Thoracic aorta (tissue), 2 donors: ENCODE results near the gene DPCD. TPM values are rescaled to one million over a fixed set of nuclear protein-coding genes. Genes with fewer than 3 reads are reported as not detected.
A peak's percentile ranks its signal among the peaks of the same experiment; 100 is the strongest.

Source experiments
- ATAC-seq: fragments of 150-250 bp; one replicate; pipeline ENCODE4 v1.8.0; 2017; ENCODE audit warnings: low read depth; ENCODE audit not compliant: insufficient number of reproducible peaks, low FRiP score
- DNase-seq: peaks from one replicate; pipeline ENCODE4 v3.0.0-alpha.2; 2020; ENCODE audit warnings: low spot score
- H3K27ac ChIP-seq, 2 donors: fragments of 200-600 bp; sonication (generic); 1 replicate in 1 of 2; 2 replicates in 1 of 2; pipeline ENCODE4 v1.5.1; 2016; ENCODE audit warnings: mild to moderate bottlenecking in 2 of 2, moderate library complexity in 2 of 2
- H3K27me3 ChIP-seq: fragments of 200-600 bp; sonication (generic); replicated peaks from 2 replicates; pipeline ENCODE4 v1.6.0; 2016; ENCODE audit warnings: mild to moderate bottlenecking; ENCODE audit not compliant: insufficient read depth
- H3K36me3 ChIP-seq: fragments of 200-600 bp; sonication (generic); one replicate; pipeline ENCODE4 v1.5.1; 2016
- H3K4me1 ChIP-seq, 2 donors: fragments of 200-600 bp; sonication (generic); 1 replicate in 1 of 2; 2 replicates in 1 of 2; pipeline versions ENCODE4 v1.5.1 to v1.6.0; 2016; ENCODE audit warnings: low read depth in 2 of 2, mild to moderate bottlenecking in 1 of 2; ENCODE audit not compliant: control insufficient read depth in 1 of 2
- H3K4me3 ChIP-seq: fragments of 200-600 bp; sonication (generic); 2 replicates; pipeline ENCODE4 v1.5.1; 2016; ENCODE audit warnings: mild to moderate bottlenecking
- H3K9me3 ChIP-seq: fragments of 200-600 bp; sonication (generic); 2 replicates; pipeline ENCODE4 v1.5.1; 2016
- total RNA-seq, 2 donors: library from RNA; depleted of rRNA; stranded (reverse); fragments of >200 nt; gene quantifications; one replicate each; pipeline versions ENCODE4 v1.1.0 to v1.2.3, GENCODE V29; 2016
- TF ChIP-seq, protein P1 (sequence below): fragments of 200-600 bp; sonication (generic); IDR thresholded peaks from one replicate; pipeline ENCODE4 v1.5.1; 2019; ENCODE audit warnings: antibody characterized with exemption

The DPCD gene
- total RNA-seq, 2 donors from 2014 or later = 12.6 to 22.9 TPM

DNA sequence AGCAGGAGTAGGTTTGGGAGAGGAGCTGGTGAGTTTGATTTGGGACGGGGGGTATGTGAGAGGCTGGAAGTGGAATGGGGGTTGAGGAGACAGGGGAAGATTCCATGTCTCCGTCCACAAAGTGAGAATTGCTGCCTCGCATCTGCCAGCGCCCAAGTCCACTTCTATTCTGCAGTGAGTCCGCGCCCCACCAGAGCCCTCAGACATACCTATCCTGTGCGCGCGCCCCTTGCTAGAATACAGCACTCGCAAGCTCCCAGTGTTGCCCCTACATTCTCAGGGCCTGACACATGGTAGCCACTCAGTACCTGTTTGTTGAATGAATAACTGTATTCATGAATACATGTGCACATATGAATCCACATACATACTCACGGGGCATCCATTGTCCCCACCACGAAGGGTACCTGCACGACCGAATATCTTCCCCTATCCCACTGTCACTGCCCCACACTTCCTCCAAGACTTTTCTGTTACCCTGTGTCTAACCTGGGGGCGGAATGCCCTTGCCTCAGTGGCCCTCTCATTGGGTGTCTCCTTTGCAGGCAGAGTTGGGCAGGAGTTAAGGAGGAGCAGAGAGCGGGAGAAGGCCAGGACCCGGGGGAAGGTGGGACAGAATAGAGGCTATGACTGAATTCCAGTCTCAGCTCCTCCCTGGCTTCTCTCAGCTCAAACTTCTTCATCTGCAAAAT, 19.9 kb upstream of the DPCD start:
- no peak overlapping the region for H3K27ac ChIP-seq
- H3K4me1 ChIP-seq = peaks cover 6 to 25% of the 10 kb centered on the region in 2 donors
- H3K9me3 ChIP-seq = peaks cover 7% of the 10 kb centered on the region
- no peaks in the 10 kb centered on the region for H3K36me3 ChIP-seq
- TF ChIP-seq, protein P1, sequence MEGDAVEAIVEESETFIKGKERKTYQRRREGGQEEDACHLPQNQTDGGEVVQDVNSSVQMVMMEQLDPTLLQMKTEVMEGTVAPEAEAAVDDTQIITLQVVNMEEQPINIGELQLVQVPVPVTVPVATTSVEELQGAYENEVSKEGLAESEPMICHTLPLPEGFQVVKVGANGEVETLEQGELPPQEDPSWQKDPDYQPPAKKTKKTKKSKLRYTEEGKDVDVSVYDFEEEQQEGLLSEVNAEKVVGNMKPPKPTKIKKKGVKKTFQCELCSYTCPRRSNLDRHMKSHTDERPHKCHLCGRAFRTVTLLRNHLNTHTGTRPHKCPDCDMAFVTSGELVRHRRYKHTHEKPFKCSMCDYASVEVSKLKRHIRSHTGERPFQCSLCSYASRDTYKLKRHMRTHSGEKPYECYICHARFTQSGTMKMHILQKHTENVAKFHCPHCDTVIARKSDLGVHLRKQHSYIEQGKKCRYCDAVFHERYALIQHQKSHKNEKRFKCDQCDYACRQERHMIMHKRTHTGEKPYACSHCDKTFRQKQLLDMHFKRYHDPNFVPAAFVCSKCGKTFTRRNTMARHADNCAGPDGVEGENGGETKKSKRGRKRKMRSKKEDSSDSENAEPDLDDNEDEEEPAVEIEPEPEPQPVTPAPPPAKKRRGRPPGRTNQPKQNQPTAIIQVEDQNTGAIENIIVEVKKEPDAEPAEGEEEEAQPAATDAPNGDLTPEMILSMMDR = no peak
- peaks cover 14% of the 10 kb centered on the region for H3K27me3 ChIP-seq
- ATAC-seq (no peak), DNase-seq (no peak)
- no peak overlapping the region for H3K4me3 ChIP-seq

GRCh38 chr10:101569323-101569621, 18.8 kb upstream of the DPCD start:
- TF ChIP-seq, protein P1 = no peak
- Histone ChIP-seq H3K36me3 (no peaks in the 10 kb centered on the region), H3K27ac (no peak overlapping the region), H3K4me3 (no peak overlapping the region), H3K9me3 (peaks cover 7% of the 10 kb centered on the region), H3K4me1 (peaks cover 6 to 25% of the 10 kb centered on the region in 2 donors), H3K27me3 (peaks cover 14% of the 10 kb centered on the region)
- no peak for DNase-seq
- ATAC-seq = no peak

DNA sequence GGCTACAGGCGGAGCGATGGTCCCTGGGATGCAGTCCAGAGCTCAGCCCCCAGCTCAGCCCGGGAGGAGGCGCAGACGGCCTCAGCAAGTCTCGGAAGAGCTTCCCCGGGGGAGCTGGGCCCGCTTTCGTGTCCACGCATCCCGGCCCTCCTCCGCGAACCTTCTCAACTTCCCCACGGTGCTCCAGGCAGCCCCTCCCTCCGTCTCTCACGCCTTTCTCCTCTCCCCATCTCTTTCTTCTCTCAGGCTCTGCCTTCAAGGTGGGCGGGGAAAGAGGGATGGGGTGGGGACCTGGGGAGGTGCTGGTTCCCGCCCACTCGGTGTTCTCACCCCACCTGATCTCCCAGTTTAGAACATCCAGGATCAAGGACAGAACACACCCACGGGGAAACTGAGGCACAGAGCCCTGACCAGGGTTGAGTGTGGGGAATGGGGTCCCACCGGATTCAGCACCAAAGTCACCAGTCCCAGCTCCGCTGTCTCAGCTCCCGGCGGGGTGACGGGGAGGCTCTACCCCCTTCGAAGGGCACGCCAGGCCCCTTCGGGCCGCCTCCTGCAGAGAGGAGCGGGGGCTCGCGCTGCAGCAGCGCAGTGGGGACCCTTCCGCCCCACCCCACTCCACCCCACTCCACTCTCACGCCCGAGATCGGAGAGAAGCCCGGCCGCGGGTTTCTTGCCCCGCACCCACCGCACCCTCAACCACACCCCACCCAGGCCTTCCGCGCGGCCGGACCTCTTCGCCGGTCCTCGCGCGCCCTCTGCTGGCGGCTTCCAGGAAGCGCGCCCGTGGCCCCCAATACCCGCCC, 18.3 kb upstream of the DPCD start:
- peak overlapping the region; percentile 75 for H3K4me3 ChIP-seq
- DNase-seq = peak; percentile 13
- ATAC-seq = peak; percentile 10
- peaks cover 7% of the 10 kb centered on the region for H3K9me3 ChIP-seq
- no peak overlapping the region for H3K27ac ChIP-seq
- no peaks in the 10 kb centered on the region for H3K36me3 ChIP-seq
- peaks cover 12% of the 10 kb centered on the region for H3K27me3 ChIP-seq
- TF ChIP-seq, protein P1 = peak; percentile 98
- peaks cover 6 to 25% of the 10 kb centered on the region in 2 donors for H3K4me1 ChIP-seq

DNA sequence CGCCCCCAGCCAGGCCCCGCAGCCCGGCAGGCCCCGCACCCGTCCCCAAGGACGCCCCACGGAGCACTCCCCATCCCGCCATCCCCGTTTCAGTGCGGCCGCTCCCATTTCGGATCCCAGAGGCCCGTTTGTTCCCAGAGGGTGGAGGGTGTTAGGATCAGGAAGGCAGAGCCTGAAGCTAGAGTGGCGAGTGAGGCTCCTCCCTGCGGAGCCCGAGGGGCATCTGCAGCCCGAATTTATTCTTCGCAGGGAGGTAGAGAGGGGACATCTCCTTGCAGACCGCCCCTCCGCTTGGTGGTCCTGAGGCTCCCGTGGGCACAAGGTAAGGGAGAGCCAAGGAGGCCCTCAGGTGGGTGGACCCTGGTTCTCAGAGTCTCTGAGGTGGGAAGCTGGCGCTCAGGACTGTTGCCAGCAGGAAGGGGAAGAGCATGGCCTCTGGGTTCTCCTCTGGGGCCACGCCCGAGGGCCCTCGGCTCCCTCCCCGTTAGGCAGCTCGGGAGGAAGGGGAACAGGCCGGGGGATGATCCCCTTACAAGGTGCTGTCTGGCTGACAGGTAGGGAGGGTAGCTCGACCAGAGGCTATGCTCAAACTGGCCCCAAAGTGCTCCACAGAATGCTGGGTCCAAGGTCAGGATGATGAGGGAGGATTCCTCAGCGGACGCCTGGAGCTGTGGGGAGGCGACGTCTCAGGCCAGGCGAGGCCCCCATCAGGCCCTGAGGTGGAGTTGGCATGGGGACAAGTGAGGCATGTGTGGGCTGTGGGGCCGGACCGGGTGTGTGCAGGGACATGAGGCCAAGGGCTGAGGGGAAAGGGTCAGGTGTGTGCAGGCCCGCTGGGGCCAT, 17.5 kb upstream of the DPCD start:
- Histone ChIP-seq H3K36me3 (no peaks in the 10 kb centered on the region), H3K27me3 (peaks cover 4% of the 10 kb centered on the region), H3K4me1 (peaks cover 6 to 25% of the 10 kb centered on the region in 2 donors), H3K27ac (no peak overlapping the region), H3K4me3 (peak overlapping the region; percentile 75), H3K9me3 (peaks cover 7% of the 10 kb centered on the region)
- TF ChIP-seq, protein P1 = peak; percentile 31
- DNase-seq = no peak
- peak; percentile 15 for ATAC-seq
